ENCODE results near the gene CDON.
"Not testable (repeated sequence)": the region's sequence is repeated elsewhere in the genome, so short reads cannot be mapped to it uniquely, and the experiment has no call there.

Gene CDON

DNA sequence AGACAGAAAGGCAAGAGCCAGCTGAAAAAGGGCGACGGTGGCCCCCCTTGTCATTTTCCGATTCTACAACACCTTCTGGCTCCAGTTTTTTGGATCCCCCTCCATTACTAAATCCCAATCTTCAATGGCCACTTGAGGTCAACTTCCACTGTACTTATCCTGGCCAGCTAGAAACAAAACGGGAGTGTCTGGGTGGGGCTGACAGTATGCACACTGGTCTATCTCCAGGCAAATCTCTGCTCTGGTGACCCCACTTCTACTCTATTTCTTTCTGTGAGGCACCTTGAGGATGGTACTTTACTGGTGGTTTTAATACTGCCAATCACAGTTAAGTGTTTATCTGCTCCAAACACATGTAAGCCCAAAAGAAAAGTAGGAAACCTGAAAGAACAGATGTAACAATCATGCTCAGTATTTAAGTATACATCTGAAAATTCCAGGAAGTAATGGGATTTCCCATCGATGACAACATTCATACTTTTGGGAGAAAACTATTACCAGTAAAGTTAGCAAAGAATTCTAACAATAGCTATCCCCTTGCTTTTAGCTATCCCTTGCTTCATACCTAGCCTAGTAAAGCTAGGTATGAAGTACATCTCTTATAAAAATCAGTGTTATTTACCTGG, 16.0 kb downstream of the CDON start:
- no peak for DNase-seq

DNA sequence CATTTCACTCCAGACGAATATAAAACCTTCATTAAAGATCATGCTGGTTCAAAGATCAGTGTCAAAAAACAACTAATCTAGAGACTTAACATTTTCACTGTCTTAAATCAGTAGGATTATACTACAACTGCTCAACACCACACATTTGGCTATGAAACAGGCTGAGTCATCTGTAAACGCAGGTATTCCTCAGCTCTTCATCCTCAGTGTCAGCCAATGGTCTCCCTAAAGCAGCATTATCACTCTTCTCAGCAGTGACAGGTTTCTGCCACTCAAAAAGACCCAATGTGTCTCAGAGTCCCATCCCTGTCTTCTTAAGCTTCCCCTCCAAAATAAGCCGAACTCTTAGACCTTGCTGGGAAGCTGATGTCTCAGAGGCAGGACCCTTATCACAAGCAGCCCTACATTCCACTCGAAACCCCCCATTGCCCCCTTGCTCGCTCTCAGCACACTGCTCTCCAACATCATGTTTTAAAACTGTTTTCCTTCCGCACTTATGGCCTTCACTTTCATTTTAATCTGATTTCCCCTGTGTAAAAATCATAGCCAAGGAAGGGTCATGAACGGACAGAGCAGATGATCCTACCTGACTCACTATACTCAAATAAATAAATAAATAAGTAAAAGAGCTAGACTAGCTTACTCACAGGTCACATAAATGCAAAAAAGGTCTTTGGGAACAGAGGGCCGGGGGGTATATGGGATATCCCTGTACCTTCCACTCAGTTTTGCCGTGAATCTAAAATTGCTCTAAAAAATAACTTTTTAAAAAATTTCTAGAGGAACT, 23.0 kb downstream of the CDON start:
- no peak for DNase-seq

DNA sequence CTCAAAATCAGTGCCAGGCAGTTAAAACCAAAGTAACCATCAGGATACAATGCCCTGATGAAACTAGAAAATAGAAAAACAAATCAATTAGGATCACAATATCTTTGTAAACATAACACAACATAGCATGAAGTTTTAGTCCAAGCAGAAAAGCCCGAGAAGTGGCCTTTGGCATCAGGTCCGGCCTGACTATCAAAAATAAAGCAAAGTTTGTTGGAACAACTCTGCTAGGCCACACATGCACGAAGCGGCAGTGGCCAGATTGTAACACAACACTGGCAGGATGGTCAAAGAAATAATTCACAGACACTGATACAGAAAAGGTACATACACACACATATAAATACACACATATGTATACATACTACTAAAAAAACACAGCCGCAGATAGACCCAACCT, 26.9 kb downstream of the CDON start:
- DNase-seq, result no peak

DNA sequence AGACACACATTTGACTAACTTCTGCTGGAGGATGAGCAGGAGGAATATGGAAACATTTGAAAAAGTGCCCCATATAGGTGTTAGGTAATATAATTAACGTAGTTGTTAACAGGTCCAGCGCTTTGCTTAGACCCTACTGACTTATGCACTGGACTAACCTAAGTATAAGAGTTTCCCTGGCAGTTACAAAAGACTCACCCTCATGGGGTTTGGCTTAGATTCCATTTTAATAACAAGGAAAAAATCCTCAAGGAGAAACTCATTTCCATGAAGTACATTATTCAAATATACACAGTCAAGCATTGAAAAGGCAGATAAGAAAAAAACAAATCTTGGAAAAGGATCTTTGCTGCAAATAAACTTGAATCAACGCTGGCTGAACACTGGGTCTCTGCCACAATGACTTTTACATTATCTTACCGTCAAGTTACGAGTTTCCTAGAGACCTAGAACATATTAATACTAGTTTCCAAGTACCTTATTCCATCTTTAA, 27.7 kb downstream of the CDON start:
- no peak for DNase-seq

DNA sequence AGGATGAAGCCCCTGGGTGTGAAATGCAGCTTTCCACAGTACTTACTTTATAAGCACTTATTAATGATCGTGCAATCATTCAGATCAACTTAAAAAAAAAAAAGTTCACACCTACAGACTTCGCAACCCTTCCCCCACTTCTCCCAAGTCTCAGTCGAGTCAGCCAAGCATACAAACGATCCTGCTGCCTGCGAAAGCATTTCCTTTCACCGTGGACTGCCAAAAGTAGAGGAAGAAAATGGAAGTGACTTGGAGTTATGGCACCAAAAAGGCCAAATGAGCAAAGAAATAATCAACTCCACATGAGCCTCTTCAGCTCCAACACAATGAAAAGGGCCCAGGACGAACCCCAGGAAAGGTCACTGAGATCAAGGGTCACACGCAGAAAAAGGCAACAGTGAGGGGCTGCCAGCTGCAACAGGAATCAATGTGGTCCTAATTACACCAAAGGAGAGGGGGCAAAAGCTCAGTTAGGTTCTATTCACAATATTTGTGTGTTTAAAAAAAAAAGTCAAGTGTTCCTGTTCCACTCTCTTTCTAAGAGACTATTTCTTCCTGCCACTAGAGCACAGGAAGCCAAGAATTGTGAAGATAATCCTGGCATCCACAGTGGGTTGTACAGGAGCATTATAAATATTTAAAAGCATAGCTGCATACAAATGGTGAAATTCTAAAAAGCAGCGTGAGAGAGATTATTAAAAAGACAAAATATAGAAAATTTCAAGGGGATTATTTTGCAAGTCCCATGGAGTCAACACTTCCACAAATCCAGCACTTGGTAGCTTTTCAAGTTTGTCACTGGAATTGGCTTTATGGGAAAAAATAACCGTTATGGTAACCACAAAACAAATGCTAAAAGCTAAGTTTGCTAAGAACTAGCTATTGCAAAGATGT, 28.4 kb downstream of the CDON start:
- no peak for DNase-seq

DNA sequence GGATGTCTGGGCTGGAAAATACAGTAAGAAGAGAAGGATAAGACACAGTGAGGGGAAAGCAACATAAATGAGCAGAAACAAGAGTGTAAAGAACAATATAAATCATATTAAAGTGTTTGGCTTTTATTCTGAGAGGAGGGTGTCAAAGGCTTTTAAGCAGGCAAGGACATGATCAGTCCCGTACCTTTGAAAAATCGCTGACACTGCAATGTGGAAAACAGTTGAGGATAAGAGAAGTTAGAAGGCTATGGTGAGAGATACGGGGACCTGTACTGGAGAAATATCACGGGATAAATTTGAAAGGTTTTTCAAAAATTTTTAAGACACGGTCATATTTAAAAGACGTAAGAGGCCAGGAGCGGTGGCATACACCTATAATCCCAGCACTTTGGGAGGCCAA, 30.3 kb downstream of the CDON start:
- no peak for DNase-seq

DNA sequence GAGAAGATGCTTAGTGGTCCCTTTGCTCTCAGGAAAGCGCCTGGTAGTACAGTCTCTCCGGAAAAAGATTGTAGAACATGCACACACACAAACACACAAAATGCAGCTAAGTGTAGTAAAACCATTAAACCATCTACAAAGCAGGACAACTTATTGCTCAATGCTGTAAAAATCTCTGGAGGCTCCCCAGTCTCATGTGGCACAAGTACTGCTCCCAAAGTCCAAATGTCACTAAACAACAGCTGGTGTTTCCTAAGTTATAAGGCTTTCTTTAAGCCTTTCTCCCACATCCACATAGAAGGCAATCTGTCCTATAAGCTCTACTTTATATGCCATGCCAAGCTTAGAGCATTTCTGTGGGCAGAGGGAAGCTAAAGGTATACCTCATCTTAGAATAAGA, 32.9 kb downstream of the CDON start:
- no peak for DNase-seq

DNA sequence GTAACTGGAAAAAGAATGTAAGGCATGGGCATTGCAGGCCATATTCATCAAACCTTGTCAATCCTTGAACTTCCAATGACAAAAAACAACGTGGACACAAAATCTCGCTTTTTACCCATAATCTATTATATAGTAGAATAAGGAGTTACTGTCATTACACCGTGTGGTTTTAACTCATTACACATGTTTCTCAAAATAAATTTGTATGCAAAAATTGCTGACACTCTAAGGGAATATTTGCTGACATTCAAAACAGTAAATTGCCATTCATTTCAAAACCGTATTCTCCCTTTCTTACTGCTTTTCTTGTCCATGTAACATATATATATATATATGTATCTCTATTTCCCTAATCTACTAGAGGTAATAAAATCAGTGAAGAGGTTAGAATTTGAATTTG, 33.4 kb downstream of the CDON start:
- no peak for DNase-seq

DNA sequence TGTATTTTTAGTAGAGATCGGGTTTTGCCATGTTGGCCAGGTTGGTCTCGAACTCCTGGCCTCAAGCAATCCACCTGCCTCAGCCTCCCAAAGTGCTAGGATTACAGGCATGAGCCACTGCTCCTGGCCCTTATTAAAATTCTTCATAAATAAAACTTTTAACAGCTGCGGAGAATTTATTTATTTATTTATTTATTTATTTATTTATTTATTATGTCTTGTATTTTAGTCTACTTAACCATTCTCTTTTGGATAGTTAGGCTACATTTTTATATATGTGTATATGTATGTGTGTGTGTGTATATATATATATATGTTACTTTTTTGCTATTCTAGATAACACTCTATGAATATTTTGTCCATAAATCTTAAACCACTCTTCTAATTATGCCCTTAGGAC, 34.1 kb downstream of the CDON start:
- DNase-seq, result not testable (repeated sequence)

DNA sequence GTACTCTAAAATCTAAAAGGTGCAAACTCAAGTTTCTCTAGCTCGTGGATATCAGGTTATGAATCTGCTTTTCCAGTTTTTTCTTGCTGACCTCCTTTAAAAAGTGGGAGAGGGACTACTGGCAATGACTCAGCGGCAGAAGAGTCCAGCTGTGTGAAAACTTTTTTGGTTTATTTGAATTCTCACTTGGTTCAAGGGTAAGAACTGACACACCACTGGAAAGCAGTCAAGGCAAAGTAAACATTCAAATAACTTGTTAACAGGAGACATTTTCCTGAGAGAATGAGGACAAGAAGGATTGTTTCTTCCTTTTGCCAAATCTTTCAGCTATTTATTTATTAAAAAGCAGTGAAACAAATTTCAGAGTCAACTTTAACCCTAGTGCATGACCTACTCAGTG, 36.1 kb downstream of the CDON start:
- DNase-seq, result no peak

DNA sequence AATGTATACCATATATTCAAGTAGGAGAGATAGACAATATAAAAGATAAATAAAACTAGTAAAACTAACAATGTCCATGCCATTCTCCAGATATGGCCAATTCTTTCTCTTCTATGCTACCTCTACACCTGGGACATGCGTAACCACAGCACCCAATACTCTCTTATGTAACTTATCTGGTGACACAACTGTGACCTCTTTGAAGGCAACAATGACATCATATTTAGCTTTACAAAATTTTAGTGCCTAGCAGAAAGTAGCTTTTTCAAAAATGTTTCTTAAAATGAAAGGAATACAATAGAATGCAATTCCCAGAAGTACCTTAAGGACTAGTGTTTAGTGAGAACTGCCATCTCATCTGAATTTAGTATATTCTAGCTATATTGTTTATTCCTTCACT, 36.8 kb downstream of the CDON start:
- DNase-seq, result no peak

DNA sequence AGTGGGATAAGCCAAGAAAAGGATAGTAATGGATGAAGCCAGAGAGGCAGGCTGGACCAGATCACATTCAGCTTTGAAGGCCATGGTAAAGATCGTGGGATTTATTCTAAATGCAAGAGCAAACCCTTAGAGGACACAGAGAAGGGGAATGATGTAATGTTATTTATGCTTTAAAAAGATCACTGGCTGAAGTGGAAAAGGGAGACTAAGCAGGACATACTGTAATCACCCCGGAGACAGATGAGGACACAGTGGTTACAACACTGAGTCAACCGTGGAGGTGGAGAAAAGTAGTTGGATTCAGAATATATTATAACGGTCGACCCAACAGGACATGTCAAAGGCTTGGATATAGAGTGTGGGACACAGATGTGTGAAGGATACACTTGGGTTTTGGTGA, 38.5 kb downstream of the CDON start:
- DNase-seq, result no peak

DNA sequence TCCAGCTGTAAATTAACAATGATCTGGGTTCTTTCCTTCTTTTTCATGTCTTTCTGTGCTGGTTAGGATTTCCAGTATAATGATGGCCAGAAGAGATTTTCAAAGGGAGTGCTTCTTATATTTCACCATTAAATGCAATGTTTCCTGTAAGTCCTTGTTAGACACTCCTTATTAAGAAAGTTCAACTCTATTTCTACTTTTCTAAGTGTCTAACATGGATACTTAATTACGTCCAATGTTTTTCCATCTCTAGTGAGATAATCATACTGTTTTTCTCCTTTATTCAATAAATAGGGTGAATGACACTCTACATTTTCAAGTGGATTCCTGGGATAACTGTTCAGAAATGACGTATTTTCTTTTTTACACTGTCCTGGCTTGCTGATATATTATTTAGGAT, 49.8 kb downstream of the CDON start:
- no peak for DNase-seq

DNA sequence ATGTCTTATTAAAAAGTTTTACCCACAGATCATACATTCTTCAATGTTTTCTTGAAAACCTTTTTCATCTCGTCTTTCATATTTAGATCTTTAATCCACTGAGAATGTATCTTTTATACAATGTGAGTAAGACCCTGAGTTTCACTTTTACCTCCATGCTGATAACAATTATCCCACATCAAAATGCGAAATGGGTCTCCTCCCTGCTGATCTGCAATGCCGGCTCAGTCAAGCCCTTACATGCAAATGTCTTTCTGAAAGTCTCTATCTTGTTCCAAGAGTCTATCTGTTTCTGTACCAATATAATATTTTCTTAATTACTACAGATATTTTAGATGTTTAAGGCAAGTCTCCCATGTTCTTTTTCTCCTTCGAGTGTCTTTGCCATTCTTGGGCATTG, 50.9 kb downstream of the CDON start:
- no peak for DNase-seq

DNA sequence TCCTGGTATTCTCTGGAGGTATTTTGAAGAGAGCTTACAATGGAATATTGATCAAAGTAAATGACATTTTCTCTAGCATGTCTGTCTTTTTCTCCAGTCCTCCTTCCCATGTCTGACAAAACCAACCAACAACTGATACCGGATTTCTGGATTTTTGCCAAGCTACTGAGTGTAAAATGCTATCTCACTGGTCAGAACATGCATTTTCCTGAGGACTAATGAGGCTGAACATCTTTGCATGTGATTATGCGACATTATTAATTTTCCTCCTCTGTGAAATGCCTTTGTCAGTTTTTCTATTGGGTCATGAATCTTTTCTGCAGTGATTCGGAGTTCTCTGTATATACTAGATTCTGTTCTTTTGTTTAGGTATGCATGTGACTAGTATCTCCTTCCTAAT, 51.4 kb downstream of the CDON start:
- DNase-seq, result peak; percentile 33

DNA sequence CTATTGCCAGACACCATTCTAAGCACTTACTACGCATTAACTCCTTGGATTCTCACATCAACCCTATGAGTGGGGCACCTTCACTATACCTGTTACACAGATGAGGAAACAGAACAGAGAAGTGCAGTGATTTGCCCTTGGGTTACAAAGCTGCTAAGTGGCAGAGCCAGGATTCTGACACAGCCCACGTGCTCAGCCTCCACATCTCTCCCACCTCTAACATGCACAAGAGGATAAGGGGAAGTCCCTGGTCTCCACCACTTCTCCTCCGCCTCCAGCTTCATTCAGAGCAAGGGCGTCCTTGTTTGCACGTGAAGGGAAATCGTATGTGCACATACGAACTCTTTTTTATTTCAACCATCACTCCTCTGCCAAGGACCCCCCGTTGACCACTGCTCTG, 53.7 kb downstream of the CDON start:
- no peak for DNase-seq

DNA sequence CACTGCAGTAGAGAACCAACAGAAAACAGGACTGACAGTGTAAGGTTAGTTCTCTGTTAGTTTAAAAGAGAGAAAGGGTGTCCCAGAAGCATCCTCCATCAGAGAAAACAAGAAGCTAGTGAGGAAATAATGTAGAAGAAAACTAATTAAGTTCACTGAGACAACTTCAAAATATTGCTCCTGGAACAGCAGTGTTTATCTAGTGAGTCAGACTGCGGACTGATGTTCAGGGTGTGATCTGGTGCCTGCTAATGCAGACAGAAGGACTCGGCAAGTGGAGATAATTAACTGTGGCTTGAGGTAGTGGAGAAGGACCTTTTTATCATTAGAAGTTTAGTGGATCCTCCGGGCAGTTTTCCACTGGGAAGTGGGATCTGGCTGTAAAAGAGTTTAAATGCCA, 55.4 kb downstream of the CDON start:
- DNase-seq, result no peak

DNA sequence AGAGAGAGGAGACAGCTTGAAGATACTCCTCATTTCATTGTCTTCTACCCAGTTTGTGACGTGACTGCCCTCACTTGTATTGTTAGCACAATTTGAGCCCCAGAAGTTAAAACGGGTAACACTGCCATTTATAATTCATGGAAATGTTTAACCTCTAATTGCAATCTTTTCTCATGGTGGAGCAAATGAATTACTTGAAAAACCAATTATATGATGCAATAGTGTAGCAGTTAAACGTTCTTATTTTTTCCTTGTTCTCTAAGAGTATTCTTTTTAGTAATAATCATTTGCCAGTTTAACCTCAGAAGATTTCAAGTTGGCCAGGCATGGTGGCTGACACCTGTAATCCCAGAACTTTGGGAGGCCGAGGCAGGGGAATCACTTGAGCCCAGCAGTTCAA, 56.6 kb downstream of the CDON start:
- DNase-seq, result no peak

DNA sequence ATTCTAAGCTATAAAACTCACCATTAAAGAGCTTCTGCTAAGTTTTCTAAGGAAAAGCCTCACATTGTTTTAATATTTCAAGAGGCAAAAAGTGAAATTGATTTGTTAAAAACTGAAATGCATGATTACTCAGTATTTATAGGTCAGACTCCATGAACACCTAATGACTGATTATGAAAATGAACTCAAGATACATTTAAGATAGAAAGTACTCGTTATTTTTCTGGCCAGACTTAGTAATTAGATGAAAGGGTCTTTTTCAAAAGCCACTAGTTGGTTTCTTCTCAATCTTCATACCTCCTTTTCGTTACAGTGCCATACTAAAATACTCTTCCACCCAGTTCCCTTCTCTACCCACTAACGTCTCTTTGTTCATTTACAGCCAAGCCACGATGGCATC, 60.5 kb downstream of the CDON start:
- no peak for DNase-seq

DNA sequence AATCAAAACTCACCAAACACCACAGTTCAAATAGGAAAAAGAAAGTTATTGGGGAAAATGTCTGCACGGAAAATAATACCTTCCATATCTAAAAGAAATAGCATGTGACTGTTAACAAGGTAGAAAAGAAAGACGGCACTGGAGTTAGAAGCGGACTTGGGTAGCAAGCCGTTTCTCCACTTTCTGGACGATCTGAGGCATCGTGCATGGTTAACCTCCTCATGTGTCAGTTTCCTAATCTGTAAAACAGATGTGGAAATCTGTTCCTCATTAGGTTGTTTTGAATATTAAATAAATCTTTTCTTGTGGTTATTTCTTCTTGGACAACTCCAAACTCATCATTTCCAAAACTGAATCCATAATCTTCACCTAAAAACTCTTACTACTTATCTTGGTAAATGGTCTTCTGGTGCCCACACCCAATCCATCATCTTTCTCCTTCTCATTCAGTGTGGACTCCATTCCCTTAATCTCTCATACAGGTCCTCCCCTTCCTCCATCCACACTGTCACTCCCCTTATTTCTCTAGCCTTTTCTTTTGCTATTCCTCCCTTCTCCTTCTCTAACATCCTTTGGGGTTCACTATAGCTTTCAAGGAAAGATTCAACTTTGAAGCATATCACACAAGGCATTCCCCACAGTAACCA, 63.3 kb downstream of the CDON start:
- no peak for DNase-seq

DNA sequence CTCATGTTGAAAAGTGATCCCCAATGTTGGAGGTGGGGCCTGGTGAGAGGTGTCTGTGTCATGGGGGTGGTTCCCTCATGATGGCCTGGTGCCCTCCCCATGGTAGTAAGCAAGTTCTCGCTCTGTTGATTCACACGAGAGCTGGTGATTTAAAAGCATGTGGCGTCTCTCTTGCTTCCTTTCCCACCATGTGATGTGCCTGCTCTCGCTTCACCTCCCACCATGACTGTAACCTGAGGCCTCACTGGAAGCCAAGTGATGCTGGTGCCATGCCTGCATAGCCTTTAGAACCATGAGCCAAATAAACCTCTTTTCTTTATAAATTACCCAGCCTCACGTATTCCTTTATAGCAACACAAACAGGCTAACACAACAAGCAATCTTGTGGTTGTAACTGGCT, 64.4 kb downstream of the CDON start:
- DNase-seq, result no peak

DNA sequence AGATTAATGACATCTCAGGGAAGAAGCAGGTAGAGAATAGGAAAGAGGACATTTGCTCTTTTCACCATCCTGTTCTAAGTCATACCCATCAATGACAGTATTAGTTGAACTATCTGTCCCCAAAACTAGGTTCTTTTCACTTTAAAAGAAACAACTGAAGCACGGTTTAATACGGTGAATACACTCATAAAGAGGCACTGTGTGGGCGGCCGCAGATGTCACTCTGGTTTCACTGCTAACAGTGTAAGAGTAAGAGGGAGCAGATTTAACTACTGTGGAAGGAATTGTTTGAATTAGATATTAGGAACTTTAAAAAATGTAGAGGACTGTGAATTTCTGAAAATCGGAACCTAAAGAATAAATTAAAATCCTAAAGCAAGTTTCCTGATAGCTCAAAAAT, 67.4 kb downstream of the CDON start:
- no peak for DNase-seq

DNA sequence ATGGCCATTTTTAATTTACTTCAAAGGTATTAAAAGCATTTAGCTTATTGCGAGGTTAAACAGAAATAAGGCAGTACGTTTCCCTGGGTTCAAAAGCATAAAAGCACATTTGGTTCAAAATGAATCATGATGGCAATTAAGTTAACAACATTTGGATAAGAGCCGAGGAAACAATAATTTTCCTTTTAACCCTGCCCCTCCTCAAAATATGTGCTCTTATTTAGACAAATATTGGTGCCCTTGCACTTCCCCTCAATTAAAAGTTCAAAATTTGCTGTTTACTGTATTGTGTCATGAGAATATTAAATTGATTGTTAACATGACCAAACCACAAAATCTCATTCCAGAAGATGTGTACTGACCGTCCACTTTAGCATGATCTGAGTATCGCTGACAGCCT, 68.2 kb downstream of the CDON start:
- DNase-seq, result no peak
